Measurements from ENCODE around the gene FAM43A. TPM values are rescaled to one million over a fixed set of nuclear protein-coding genes. Genes with fewer than 3 reads are reported as not detected.
A peak's percentile ranks its signal among the peaks of the same experiment; 100 is the strongest.

The FAM43A gene
- total RNA-seq, 1 donor from 2014 or later, result 13.9 TPM

- Mint-ChIP-seq H3K27ac (peak overlapping the region; percentile 0), H3K27me3 (peaks cover 45% of the 10 kb centered on the region), H3K4me1 (ENCODE audit: unreplicated experiment) (peaks cover 46% of the 10 kb centered on the region), H3K36me3 (no peaks in the 10 kb centered on the region), H3K4me3 (peak overlapping the region; percentile 93), H3K9me3 (no peaks in the 10 kb centered on the region)
- no peak for TF ChIP-seq CTCF (conservative IDR thresholded peaks at IDR 0.05)
- DNase-seq (ENCODE audit: extremely low spot score, unreplicated experiment), result no peak
Measured at GRCh38 chr3:194688946-194689345, 3.3 kb downstream of the FAM43A start.

- peak overlapping the region; percentile 93 for H3K4me3 Mint-ChIP-seq
- peaks cover 42% of the 10 kb centered on the region for H3K4me1 Mint-ChIP-seq (ENCODE audit: unreplicated experiment)
- no peak for DNase-seq (ENCODE audit: extremely low spot score, unreplicated experiment)
- H3K27ac Mint-ChIP-seq, result peak overlapping the region; percentile 0
- no peaks in the 10 kb centered on the region for H3K9me3 Mint-ChIP-seq
- no peak for TF ChIP-seq CTCF (conservative IDR thresholded peaks at IDR 0.05)
- no peaks in the 10 kb centered on the region for H3K36me3 Mint-ChIP-seq
- peaks cover 43% of the 10 kb centered on the region for H3K27me3 Mint-ChIP-seq
Measured at GRCh38 chr3:194689493-194689944, 3.8 kb downstream of the FAM43A start.

- Mint-ChIP-seq H3K4me1 (ENCODE audit: unreplicated experiment) (peaks cover 38% of the 10 kb centered on the region), H3K27ac (peak overlapping the region; percentile 29), H3K4me3 (peak overlapping the region; percentile 18), H3K36me3 (no peaks in the 10 kb centered on the region), H3K27me3 (peaks cover 35% of the 10 kb centered on the region), H3K9me3 (no peaks in the 10 kb centered on the region)
- no peak for DNase-seq (ENCODE audit: extremely low spot score, unreplicated experiment)
- TF ChIP-seq CTCF (conservative IDR thresholded peaks at IDR 0.05), result no peak
Measured at GRCh38 chr3:194690501-194691372, 5.1 kb downstream of the FAM43A start.

- DNase-seq (ENCODE audit: extremely low spot score, unreplicated experiment), result no peak
- H3K36me3 Mint-ChIP-seq, result no peaks in the 10 kb centered on the region
- H3K9me3 Mint-ChIP-seq, result no peaks in the 10 kb centered on the region
- TF ChIP-seq CTCF (conservative IDR thresholded peaks at IDR 0.05), result no peak
- H3K4me1 Mint-ChIP-seq (ENCODE audit: unreplicated experiment), result peaks cover 38% of the 10 kb centered on the region
- no peak overlapping the region for H3K4me3 Mint-ChIP-seq
- H3K27me3 Mint-ChIP-seq, result peaks cover 37% of the 10 kb centered on the region
- no peak overlapping the region for H3K27ac Mint-ChIP-seq
Measured at GRCh38 chr3:194691481-194692283, 6.0 kb downstream of the FAM43A start.

- H3K27ac Mint-ChIP-seq, result no peak overlapping the region
- no peak for DNase-seq (ENCODE audit: extremely low spot score, unreplicated experiment)
- H3K4me1 Mint-ChIP-seq (ENCODE audit: unreplicated experiment), result peaks cover 4% of the 10 kb centered on the region
- peaks cover 17% of the 10 kb centered on the region for H3K27me3 Mint-ChIP-seq
- H3K4me3 Mint-ChIP-seq, result no peak overlapping the region
- H3K36me3 Mint-ChIP-seq, result no peaks in the 10 kb centered on the region
- peaks cover 12% of the 10 kb centered on the region for H3K9me3 Mint-ChIP-seq
- no peak for TF ChIP-seq CTCF (conservative IDR thresholded peaks at IDR 0.05)
Measured at GRCh38 chr3:194696702-194697101, 11.0 kb downstream of the FAM43A start.
